Dendritic cell treated with granulocyte-macrophage colony-stimulating factor and Interleukin-4, amounts not matched to agents 40 ng/mL and 50 ng/mL, for 4 days (primary cell): ENCODE measurements around the gene KCTD6.

ENCODE experiments used
- H3K27ac Mint-ChIP-seq: one replicate; pipeline ENCODE4 v1.8.0; 2022; ENCODE audit warnings: mild to moderate bottlenecking, mixed read lengths
- H3K27me3 Mint-ChIP-seq: one replicate; pipeline ENCODE4 v1.8.0; 2022; ENCODE audit warnings: mild to moderate bottlenecking, mixed read lengths
- H3K36me3 Mint-ChIP-seq: one replicate; pipeline ENCODE4 v1.8.0; 2022; ENCODE audit warnings: low read depth, mixed read lengths
- H3K4me1 Mint-ChIP-seq: one replicate; pipeline ENCODE4 v1.8.0; 2022; ENCODE audit warnings: low read depth, mixed read lengths
- H3K4me3 Mint-ChIP-seq: one replicate; pipeline ENCODE4 v1.8.0; 2022; ENCODE audit warnings: mild to moderate bottlenecking, moderate library complexity, mixed read lengths
- H3K9me3 Mint-ChIP-seq: one replicate; pipeline ENCODE4 v1.8.0; 2022; ENCODE audit warnings: mixed read lengths
- intact Hi-C: fragments of 100-400 bp; cut with micrococcal nuclease; formaldehyde crosslinking; loops from one replicate; pipeline ENCODE4 v1.15.0; 2022

KCTD6 gene

DNA sequence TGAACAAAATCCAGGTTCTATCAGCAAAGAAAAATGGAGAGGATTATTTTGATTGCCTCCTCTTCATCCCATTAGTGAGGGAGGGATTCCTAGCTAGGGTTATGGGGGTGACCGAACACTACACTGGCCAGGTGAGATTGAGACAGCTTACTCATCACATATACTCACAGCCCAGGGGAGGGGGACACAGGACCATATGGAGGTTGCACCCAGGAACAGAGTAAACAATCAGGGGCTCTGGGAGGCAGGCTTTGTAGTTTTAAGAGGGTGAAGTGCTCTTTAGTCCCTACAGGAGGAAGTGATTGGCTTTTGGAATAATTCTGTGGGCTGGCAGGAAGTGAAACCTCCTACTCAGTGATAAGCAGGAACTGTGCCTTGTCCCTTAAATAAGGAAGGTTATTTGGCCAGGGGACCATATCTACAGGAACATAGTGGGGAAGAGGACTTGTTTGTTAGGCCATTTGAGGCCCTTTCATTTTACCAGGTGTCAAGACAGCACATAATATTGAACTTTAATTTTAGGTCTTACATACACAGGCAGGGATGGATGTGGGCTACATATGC is 17.5 kb upstream of the KCTD6 start:
- H3K4me3 Mint-ChIP-seq: peak overlapping the region; percentile 55
- no peaks in the 10 kb centered on the region for H3K27me3 Mint-ChIP-seq
- no peaks in the 10 kb centered on the region for H3K9me3 Mint-ChIP-seq
- peaks cover 93% of the 10 kb centered on the region for H3K4me1 Mint-ChIP-seq
- intact Hi-C loops: no loop called here
- peaks cover 5% of the 10 kb centered on the region for H3K36me3 Mint-ChIP-seq
- H3K27ac Mint-ChIP-seq: peak overlapping the region; percentile 64

DNA sequence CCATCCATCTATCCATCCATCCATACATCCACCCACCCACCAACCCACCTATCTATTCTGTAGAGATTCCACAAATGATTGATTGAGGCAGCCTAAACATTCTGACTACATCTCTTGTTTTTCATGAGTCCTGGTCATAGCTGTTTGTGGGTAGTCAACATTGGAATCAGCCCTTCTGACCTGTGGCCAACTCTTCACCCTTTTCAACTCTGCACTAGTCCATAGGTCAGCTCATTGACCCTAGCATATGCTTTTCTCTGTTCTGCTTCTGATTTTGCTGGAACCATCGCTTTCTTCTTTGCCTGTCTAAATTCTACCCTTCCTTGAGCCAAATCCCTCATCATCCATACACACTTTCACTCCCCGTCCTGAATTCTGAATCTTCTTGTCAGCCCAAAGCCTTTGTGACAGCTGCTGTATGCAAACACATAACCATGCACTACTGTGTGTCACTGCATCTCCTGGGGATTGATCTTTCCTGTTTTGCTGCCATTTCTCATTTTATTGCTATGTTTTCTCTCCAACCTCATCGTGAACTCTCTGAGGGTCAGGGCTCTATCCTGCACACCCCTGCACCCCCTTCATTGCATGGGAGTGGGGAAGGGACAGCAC is 16.8 kb upstream of the KCTD6 start:
- Mint-ChIP-seq H3K27ac (peak overlapping the region; percentile 64), H3K9me3 (no peaks in the 10 kb centered on the region), H3K36me3 (peaks cover 5% of the 10 kb centered on the region), H3K27me3 (no peaks in the 10 kb centered on the region), H3K4me3 (peak overlapping the region; percentile 13), H3K4me1 (peaks cover 93% of the 10 kb centered on the region)
- intact Hi-C loops: loop anchor here (1.0 kb wide), 1 partner anchor 16 kb away; no protein-coding TSS in a partner anchor

DNA sequence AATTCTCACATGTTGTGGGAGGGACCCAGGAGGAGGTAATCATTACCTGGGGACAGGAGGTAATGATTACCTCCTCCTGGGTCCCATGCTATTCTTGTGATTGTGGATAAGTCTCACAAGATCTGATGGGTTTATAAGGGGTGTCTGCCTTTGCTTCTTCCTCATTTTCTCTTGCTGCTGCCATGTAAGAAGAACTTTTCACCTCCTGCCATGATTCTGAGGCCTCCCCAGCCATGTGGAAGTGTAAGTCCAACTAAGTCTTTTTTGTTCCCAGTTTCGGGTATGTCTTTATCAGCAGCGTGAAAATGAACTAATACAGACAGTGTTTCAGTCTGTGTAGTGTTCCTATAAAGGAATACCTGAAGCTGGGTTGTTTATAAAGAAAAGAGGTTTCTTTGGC is 13.1 kb upstream of the KCTD6 start:
- intact Hi-C loops: no loop called here
- peaks cover 89% of the 10 kb centered on the region for H3K4me1 Mint-ChIP-seq
- peak overlapping the region; percentile 87 for H3K27ac Mint-ChIP-seq
- no peaks in the 10 kb centered on the region for H3K27me3 Mint-ChIP-seq
- no peaks in the 10 kb centered on the region for H3K9me3 Mint-ChIP-seq
- H3K36me3 Mint-ChIP-seq: peaks cover 5% of the 10 kb centered on the region
- peak overlapping the region; percentile 26 for H3K4me3 Mint-ChIP-seq

DNA sequence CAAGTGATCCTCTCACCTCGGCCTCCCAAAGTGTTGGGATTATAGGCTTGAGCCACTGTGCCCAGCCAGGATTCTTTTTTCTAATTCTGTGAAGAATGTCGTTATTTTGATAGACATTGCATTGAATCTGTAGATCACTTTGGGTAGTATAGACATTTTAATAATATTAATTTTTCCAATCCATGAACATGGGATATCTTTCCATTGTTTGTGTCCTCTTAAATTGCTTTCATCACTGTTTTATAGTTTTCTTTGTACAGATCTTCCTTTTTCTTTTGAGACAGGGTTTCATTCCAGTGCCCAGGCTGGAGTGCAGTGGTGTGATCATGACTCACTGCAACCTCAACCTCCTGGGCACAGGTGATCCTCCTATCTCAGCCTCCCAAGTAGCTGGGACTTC is 11.6 kb upstream of the KCTD6 start:
- Mint-ChIP-seq H3K9me3 (no peaks in the 10 kb centered on the region), H3K36me3 (peaks cover 5% of the 10 kb centered on the region), H3K4me3 (no peak overlapping the region), H3K27ac (peak overlapping the region; percentile 87), H3K4me1 (peaks cover 88% of the 10 kb centered on the region), H3K27me3 (no peaks in the 10 kb centered on the region)
- intact Hi-C loops: no loop called here

DNA sequence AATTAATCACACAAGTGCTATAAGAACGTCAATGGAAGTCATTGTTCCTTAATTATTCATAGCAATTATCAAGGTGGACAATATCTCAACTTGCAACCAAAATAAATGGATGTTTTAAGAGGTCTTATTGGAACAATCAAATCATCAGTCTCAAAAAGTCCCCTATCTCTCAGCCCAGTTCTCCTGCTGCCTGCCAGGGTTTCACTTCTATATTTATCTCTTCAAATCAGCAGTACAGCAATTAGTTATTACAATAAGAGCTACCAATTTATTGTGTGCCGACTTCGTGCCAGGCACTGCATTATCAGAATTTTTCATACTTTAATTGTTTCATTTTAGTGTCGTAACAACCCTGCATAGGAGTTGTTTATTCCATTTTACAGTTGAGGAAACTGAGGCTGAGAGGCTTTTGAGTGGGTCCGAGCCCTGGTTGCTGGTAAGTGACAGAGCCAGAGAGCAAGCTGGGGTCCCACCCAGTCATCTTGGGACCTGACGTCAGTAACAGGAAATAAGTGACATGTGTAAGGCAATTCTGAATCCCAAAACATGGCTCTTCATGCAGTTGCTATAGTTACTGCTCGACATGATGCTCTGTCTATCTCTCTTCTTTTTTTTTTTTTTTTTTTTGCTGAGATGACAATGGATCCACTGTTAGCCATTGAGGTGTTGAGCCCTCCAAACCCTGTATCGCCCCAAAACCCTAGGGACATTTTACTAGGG is 8.8 kb upstream of the KCTD6 start:
- no peak overlapping the region for H3K4me3 Mint-ChIP-seq
- peaks cover 5% of the 10 kb centered on the region for H3K36me3 Mint-ChIP-seq

DNA sequence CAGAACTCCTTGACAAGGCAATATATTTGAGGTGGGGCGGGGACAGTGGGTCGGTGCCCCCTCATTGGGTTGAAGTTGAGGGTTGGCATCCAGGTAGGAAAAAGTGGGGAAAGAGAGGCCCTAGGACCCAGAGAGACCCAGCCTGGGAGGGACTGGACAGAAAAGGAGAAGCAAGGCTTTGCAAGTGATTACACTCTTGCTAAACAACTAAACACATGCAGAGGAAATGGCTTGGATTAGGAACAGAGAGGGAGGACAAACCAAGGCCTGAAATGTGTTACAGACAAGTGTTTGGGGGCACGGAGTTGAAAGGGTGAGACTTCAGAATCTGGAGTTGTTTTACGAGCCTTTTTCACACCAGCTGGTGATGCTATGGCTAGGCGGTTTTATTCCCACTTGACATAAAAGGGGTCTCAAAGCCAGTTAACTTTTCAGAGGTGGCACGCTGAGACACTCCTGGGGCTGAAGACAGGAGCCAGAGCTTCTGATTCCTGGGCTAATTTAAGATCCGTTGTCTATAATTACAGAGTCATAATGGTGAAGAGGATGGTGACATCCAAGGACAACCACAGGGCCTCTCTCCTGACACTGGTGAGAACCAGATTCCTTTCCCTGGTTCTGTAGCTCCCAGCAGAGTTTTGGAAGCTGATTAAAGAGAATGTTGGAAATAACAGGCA is 7.7 kb upstream of the KCTD6 start:
- peaks cover 88% of the 10 kb centered on the region for H3K4me1 Mint-ChIP-seq
- no peaks in the 10 kb centered on the region for H3K27me3 Mint-ChIP-seq
- H3K27ac Mint-ChIP-seq: peak overlapping the region; percentile 88
- no peaks in the 10 kb centered on the region for H3K9me3 Mint-ChIP-seq
- intact Hi-C loops: no loop called here
- peaks cover under 1% of the 10 kb centered on the region for H3K36me3 Mint-ChIP-seq
- H3K4me3 Mint-ChIP-seq: no peak overlapping the region

More for the DNA sequence above, 8.8 kb upstream of the KCTD6 start:
- Mint-ChIP-seq H3K27ac (peak overlapping the region; percentile 88), H3K9me3 (no peaks in the 10 kb centered on the region), H3K27me3 (no peaks in the 10 kb centered on the region), H3K4me1 (peaks cover 88% of the 10 kb centered on the region)
- intact Hi-C loops: no loop called here

DNA sequence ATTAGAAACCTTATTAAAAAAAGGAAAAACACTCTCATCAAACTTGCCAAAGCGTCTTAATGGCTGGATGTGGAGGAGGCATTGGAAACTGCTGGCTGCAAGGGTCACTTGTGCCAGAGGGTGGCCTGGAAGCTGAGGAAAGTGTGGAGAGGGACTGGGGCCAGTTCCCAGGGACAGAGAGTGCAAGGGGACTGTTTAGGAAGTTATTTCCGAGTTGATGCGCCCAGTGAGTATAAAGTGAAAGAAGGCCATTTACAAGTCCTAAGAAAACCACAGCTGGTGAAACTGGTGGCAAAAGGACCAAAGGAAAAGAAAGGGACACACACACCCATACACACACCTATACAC is 7.2 kb upstream of the KCTD6 start:
- Mint-ChIP-seq H3K4me3 (no peak overlapping the region), H3K9me3 (no peaks in the 10 kb centered on the region), H3K27ac (peak overlapping the region; percentile 88), H3K36me3 (no peaks in the 10 kb centered on the region), H3K4me1 (peaks cover 83% of the 10 kb centered on the region), H3K27me3 (no peaks in the 10 kb centered on the region)
- intact Hi-C loops: no loop called here

DNA sequence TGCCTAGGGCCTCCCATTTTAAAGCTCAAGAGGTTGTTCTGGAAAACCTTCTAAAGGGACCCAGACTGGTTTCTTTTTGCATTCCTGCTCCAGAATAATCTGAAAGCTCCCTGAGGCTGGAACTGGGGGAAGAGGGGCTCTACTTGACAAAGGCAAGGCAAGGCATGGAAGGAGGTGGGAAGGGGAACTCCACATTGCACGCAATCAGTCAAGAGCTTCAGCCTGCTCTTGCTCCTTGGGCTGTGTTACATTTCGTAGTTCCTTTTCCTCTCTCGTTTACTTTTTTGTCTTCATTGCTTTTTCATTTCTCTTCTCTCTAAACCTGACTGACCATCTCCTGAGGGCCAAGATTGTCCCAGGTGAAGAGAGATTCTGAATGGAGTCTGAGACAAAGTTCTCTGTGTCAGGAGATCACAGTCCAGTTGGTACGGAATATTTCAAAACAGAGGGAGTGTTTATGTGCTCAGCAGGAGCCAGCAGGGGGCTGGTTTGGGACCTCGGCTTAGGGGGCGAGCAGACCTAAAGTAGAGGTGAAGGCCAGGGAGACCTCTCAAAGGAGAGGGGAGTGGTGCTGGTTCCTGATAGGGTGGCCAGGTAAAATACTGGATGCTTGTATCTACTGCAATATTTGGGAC is 6.0 kb upstream of the KCTD6 start:
- Mint-ChIP-seq H3K36me3 (no peaks in the 10 kb centered on the region), H3K27ac (peak overlapping the region; percentile 92), H3K9me3 (no peaks in the 10 kb centered on the region), H3K4me3 (peak overlapping the region; percentile 15), H3K4me1 (peaks cover 77% of the 10 kb centered on the region), H3K27me3 (no peaks in the 10 kb centered on the region)
- intact Hi-C loops: no loop called here

DNA sequence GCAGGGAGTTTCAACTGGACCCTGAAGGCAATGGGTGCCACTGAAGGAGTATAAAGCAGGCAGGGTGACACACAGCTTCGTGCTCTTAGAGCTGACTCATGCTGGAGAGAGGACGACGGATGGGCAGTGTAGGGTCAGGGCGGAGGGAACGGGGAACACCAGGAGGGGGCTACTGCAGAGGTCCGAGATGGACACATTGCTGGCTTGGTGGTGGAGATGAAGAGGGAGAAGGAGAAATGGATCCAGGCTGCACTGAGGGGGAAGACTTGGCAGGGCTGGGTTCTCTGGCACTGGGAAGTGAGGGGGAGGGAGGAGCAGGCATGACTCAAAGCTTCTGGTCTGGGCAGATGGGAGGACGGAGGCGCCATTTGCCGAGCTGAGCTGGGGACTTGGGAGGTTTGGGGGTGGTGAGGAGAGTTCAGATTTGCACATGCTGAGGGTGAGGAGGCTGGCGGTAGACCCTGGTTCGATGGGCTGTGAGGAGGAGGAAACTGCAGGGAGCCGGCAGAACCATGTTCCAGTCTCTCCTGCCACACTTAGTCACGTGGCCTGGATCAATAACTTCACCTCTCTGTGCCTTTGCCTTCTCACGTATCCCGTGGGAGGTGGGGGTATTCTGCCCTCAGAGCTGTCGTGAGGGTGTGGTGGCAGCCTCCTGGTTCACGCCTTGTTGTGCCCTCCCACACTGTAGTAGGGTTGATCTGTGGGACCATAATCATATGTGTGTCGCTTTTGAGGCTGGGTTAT is 4.6 kb upstream of the KCTD6 start:
- H3K27me3 Mint-ChIP-seq: no peaks in the 10 kb centered on the region
- intact Hi-C loops: no loop called here
- peak overlapping the region; percentile 53 for H3K4me3 Mint-ChIP-seq
- peaks cover 74% of the 10 kb centered on the region for H3K4me1 Mint-ChIP-seq
- no peaks in the 10 kb centered on the region for H3K9me3 Mint-ChIP-seq
- no peaks in the 10 kb centered on the region for H3K36me3 Mint-ChIP-seq
- H3K27ac Mint-ChIP-seq: peak overlapping the region; percentile 92

DNA sequence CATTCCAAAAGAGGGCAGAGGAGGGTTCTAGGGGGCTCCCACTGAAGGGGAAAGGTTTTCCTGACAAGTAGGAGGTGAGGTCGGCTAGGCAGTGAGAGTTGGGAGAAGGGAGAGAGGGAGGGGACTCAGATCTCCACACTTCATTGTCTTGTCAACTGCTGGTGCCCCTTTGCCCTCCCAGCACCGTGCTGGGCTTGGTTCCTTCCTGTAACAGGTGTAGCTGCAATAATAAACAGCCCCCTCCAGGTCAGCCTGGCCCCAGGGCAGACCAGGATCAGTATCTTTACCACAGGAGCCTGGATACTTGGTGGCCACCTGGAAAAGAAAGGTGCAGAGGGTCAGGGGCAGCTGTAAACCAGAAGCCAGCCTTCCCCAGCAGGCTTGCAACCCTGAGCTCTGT is 2.9 kb upstream of the KCTD6 start:
- Mint-ChIP-seq H3K36me3 (no peaks in the 10 kb centered on the region), H3K4me3 (no peak overlapping the region), H3K4me1 (peaks cover 74% of the 10 kb centered on the region), H3K27ac (peak overlapping the region; percentile 92), H3K27me3 (no peaks in the 10 kb centered on the region), H3K9me3 (no peaks in the 10 kb centered on the region)
- intact Hi-C loops: no loop called here

DNA sequence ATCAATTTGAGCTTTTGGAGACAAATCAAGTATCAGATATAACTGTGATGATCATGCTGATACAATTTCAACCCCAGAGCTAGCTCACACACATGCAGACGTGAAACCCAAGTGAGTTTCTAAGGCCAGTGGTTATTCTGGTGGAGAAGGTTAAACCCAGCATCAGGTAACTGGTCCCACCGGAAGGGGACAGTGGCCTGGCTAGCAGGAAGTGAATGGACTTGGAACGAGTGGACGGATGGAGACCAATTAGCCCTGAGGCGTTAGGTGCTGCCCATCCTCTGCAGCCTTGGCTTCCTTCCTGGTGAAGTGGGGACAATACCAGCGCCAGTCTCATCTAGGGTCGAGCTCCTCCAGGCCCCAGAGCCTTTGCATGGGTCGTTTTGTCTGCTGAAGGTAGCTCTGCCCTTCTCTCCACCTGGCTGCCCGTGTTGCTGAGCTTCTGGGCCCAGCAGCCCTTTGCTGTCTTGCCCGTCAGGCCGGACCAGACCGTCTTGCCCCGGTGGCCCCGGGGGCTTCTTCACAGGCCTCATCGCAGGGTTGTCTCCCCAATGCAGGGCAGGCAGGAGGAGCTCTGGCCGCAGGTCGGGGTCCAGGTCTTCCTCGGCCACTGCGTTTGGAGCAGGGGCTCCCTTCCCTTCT is 915 bp upstream of the KCTD6 start:
- peaks cover 8% of the 10 kb centered on the region for H3K36me3 Mint-ChIP-seq
- peak overlapping the region; percentile 86 for H3K27ac Mint-ChIP-seq
- peaks cover 71% of the 10 kb centered on the region for H3K4me1 Mint-ChIP-seq
- H3K9me3 Mint-ChIP-seq: no peaks in the 10 kb centered on the region
- H3K4me3 Mint-ChIP-seq: peak overlapping the region; percentile 79
- intact Hi-C loops: loop anchor here (1.0 to 5.0 kb wide), 3 partner anchors 16 to 174 kb away; partner anchors contain the start of gene PDHB
- no peaks in the 10 kb centered on the region for H3K27me3 Mint-ChIP-seq

DNA sequence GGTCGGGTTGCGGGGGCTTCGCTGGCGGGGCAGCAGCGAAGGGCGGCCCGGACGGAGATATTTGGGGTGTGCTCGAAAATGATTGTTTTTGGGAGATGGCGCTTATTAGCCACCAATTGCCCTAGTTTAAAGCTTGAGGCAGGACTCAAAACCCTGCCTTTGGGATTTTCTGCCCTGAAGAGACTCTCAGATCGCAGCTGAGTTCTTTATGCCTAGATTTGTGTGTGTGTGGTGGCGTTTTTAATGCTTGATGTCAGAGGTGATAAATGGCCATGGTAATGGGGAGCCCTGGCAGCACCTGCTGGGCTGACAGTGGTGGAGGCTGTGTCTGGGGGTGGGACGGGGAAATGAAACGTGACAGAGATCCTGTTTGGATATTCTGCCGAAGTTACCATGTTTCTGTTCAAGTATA is 604 bp downstream of the KCTD6 start:
- Mint-ChIP-seq H3K4me1 (peaks cover 71% of the 10 kb centered on the region), H3K27ac (peak overlapping the region; percentile 77), H3K9me3 (no peaks in the 10 kb centered on the region), H3K4me3 (peak overlapping the region; percentile 82), H3K27me3 (no peaks in the 10 kb centered on the region), H3K36me3 (peaks cover 16% of the 10 kb centered on the region)
- intact Hi-C loops: loop anchor here (2.0 to 5.0 kb wide), 3 partner anchors 40 to 175 kb away; partner anchors contain the start of gene PXK

DNA sequence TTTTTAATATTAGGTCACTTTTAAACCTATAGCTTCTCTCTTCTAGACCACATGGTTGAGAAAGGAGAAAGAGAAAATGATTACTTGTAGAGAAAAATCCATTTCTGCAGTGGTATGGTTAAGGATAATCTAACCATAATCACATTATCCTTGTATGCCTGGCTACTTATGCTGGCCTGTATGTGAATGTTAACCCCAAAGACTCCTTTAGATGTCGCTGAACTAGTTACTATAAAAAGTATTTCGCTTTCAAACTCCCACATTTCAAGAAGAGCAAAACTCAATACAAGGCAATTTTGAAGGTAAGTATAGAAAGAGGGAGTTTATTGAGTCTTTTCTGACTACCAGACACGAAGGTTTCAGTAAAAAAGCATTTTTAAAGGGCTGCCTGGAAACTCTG is 2.2 kb downstream of the KCTD6 start:
- peaks cover 65% of the 10 kb centered on the region for H3K4me1 Mint-ChIP-seq
- H3K27ac Mint-ChIP-seq: no peak overlapping the region
- H3K9me3 Mint-ChIP-seq: no peaks in the 10 kb centered on the region
- peak overlapping the region; percentile 32 for H3K4me3 Mint-ChIP-seq
- no peaks in the 10 kb centered on the region for H3K27me3 Mint-ChIP-seq
- H3K36me3 Mint-ChIP-seq: peaks cover 25% of the 10 kb centered on the region
- intact Hi-C loops: loop anchor here (5.0 kb wide), 1 partner anchor 177 kb away; no protein-coding TSS in a partner anchor
